HK-2 (cell line): ENCODE measurements around the gene SRSF10.
"Not testable (repeated sequence)": the region's sequence is repeated elsewhere in the genome, so short reads cannot be mapped to it uniquely, and the experiment has no call there.

ENCODE experiments used
- DNase-seq: peaks from one replicate; pipeline ENCODE4 v3.0.0-alpha.2; 2018; ENCODE audit not compliant: unreplicated experiment

SRSF10 gene

GRCh38 chr1:23979881-23980727, at the start of gene SRSF10:
SRSF10 (minus strand) TSS chr1:23980327; CDS start chr1:23980255, 72 bp downstream.
- DNase-seq = peak; percentile 98

DNA sequence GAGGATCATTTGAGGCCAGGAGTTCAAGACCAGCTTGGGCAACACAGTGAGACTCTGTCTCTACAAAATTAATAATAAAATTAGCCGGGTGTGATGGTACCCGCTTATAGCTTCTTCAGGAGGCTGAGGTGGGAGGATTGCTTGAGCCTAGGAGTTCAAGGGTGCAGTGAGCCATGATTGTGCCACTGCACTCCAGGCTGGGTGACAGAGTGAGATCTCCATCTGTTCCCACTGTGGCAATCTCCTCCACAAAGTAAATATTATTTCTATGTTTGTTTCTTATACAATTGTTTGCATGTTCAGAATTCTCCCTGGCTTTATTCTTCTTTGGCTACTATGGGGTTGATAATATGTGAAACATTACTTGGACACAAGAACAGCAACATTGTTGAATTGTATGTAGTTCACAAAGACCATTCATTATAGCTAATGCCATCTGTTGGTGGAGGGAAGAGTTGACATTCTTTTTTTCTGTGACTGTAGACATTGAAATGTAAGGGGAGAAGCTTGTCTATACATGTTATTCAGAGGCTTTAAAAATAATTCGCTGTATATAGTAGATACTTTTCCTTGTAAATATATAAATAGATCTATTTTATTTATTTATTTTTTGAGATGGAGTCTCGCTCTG, 47.8 kb upstream of the SRSF10 start:
- no peak for DNase-seq

DNA sequence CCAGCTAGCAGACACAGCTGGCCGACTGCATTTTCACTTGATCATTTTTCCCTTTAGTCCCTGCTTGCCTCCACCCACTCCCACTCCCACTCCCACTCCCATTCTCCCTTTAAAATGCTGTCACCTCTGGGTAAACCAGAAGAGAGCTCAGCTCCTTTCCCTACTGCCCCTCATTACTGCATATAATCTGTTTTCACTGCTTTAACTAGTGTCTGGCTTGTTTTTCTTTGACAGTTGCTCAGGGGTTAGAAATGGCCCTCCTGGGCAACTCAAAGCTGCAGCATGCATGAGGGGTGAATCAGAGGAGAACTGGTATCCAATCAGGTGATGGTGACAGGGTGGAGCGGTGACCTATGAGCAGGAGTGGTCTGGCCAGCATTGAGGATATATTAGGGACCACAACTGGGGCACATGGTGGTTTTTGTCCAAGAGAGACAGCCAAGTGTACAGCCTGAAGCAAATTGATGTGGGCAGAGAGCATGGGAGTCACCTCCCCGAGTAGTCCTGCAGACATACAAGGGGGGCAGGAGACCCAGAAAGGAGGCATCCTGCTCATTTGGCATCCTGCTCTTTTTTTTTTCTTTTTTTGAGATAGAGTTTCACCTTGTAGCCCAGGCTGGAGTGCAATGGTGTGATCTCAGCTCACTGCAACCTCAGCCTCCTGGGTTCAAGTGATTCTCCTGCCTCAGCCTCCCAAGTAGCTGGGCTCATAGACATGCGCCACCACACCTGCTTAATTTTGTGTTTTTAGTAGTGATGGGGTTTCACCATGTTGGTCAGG, 42.6 kb upstream of the SRSF10 start:
- peak; percentile 73 for DNase-seq

DNA sequence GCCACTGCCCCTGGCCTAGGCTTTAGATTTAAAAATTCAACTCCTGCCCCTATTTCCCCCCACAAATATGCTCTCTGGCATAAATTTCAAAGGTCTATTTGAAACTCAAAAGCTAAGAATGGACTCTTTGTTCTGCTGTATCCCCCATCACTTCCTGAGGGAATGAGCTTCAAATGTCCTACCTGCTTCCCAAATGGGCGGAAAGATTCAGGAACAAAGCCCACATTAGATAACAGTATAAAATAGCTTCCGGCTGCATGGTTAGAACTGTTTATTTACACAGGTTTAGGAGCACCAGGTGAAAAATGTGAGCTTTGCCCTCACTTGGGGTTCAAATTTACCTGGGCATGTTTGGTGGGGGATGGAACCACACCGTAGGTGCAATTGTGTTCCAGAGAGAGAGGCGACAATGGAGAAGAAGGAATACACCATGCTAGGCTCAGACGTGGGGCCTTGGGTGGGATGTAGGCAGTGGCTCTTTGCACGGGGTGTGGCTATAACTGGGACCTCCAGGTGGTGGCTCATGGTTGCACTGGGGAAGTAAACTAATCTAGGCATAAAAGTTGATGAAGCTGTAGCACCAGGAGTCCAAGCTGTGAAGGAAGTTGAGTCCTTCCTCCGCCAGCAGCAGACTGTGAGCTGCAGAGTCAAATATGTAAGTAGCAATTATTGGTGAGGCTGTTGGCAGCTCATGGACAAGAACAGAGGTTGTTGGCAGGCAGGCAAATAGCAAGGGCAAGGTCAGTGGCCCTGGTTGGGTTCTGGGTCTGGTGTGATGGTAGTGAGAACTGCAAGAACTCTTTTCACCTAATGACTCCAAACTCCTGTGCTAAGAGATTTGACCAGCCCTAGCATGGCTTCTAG, 41.5 kb upstream of the SRSF10 start:
- DNase-seq = no peak

GRCh38 chr1:24020470-24020869, 40.3 kb upstream of the SRSF10 start:
- no peak for DNase-seq

- no peak for DNase-seq
Observed at GRCh38 chr1:24020025-24020424, 39.9 kb upstream of the SRSF10 start.

DNA sequence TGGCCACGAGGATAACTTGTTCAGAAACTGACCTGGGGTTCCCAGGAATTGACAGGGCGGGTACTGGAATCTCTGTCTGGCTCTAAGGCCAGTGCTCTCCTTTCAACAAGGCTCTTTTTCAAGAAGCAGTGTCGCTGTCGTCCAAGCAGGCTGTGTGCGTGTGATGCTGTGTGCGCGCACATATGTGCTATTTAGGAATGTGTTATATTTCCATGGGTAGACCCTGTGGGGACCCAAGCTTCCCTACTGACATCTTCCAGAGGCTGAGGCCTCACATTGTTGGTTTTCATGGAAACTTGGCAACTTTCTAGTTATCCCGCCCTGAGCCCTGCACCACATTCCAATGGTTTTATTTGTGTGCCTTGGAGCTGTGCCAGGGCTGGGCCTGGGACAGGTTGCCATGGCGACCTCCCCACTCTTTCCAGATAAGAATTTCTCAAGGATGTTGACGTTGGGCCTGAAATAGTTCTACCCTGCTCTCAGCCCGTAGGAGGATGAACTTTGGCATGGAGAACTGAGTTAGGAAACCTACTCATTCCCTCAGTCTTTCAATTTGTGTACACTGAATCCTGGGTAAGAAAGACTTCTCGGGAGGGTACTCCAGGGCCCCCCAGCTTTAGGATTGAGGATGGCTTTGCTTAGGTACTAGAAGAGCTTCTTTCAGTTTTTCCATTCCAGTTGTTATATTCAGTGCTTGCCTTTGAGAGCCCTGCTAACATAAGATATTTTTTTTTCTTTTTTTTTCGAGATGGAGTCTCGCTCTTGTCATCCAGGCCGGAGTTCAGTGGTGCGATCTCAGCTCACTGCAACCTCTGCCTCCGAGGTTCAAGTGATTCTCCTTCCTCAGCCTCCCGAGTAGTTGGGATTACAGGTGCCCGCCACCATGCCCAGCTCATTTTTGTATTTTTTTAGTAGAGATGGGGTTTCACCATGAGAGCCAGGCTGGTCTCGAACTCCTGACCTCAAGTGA, 38.8 kb upstream of the SRSF10 start:
- peak; percentile 95 for DNase-seq

DNA sequence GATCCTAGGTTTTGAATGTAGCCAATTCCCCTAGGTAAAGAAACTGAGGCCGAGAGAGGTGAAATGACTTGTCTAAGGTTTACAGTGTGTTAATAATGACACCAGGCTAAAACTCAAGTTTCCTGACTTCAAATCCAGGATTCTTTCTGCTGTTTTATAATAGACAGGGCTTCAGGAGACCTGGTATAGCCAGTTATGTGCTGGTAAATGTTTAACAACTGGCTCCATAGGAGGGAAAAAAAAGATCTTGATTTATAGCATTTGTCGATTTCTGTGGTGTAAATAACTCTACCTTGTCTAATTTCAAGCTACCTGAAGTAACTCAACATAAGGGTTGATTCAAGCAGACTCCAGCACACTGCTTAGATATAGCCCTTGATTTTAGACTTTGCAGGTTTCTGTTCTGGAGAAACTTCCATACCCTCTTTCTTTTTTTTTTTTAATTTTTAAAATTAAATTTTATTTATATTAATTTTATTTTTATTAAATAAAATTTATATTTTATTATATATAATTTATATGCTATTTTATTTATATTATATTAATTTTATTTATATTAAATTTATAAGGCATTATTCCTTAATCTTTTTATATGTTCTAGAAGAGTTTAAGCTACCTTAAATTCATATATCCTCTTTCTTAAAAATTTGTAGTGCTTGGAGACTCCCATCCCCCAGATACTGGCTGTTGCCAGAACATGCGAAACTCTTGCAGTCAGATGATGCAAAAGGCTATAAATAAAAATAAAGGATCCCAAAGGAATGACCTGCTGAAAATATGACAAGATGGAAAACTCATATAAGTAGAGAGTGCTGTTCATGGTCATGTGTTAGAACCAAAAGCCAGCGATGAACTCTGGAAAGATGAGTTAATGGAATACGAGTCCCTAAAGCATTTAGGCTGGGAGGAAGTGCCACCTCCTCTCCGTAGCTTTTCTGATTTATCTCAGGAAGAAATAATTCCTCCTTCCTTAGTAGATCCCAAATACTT, 35.4 kb upstream of the SRSF10 start:
- no peak for DNase-seq

DNA sequence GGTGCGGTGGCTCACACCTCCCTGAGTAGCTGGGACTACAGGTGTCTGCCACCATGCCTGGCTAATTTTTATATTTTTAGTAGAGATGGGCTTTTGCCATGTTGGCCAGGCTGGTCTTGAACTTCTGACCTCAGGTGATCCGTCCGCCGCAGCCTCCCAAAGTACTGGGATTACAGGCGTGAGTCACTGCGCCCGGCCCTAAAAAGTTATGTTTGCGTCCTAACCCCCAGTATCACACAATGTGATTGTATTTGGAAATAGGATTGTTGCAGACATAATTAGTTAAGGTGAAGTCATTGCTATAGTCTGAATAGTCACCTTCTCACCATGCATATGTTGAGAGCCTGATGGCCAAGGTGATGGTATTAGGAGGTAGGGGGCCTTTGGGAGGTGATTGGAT, 32.8 kb upstream of the SRSF10 start:
- DNase-seq = not testable (repeated sequence)

- DNase-seq = no peak
Observed at GRCh38 chr1:24010650-24011049, 30.5 kb upstream of the SRSF10 start.

- peak; percentile 49 for DNase-seq
Observed at GRCh38 chr1:24009406-24009805, 29.3 kb upstream of the SRSF10 start.

GRCh38 chr1:24008574-24009184, 28.6 kb upstream of the SRSF10 start:
- not testable (repeated sequence) for DNase-seq

DNA sequence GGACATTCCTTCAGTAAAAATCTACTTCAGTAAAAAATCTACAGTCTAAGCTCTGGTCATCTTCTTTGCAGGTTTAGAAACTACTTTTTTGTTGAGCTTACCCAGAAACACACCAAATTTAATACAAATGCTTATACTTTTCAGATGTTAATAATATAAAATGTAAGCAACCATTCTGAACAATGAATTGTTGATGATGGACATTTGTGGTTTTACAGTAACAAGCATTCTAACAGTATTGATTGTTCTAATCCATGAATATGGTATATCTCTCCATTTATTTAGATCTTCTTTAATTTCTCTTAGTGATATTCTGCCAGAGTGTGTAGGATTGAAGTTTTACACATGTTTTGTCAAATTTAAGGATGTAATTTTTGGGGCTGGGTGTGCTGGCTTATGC, 27.0 kb upstream of the SRSF10 start:
- DNase-seq = no peak

GRCh38 chr1:24005163-24005562, 25.0 kb upstream of the SRSF10 start:
- DNase-seq = no peak

DNA sequence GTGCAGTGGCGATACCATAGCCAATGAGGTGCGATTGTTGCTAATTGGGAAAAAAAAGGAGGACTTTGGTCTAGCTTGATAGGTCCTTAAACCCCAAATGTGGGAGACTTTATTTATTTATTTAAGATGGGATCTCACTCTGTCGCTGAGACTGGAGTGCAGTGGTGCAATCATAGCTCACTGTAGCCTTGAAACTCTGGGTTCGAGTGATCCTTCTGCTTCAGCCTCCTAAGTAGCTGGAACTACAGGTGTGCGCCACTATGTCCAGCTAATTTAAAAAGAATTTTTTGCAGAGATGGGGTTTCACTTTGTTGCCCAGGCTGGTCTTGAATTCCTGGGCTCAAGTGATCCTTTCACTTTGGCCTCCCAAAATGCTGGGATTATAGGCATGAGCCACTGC, 24.0 kb upstream of the SRSF10 start:
- no peak for DNase-seq

DNA sequence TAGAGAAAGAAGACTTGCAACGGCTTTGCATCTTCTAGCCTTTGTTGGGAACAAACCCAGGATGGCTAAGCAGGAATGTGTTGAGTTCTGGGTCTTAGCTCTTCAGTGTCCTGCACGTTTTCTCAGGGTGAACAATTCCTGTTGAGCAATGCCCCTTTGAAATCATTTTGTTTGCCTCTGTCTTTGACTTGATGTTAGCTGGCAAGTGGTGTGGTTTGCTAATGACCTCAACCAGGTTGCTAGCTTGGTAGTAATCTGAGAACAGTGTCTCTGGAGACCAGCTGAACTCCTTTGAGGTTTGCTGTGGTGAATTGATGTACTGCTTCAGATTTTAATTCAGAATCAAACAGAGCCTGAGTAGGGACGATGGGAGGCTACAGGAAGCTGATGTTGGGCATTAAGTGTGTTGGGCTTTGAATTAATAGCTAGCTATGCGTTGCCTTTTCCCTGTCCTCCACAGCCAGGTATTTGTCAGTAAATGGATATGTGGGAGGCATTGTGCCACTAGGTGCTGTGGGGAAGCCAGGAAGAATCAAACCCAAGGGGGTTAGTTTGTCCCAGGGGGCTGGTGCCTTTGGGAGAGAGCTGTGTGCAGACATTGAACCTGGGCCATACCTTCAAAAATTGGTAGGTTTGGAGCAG, 23.3 kb upstream of the SRSF10 start:
- DNase-seq = no peak

DNA sequence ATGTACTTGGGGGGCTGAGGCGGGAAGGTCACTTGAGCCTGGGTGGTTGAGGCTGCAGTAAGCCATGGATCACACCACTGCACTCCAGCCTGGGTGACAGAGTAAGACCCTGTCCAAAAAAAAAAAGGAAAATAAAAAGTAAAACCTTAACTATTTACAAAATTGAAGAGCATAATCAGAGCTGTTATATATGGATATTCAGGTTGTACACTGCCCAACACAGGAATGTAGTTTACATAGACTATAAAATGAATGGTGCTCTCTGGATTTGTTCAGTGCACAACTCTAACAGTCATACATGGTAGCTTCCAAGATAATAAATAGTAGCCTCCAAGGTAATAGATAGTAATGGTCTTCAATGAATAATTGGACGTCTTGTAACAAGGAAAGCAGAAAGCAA, 22.6 kb upstream of the SRSF10 start:
- no peak for DNase-seq

GRCh38 chr1:23999156-23999671, 19.1 kb upstream of the SRSF10 start:
- no peak for DNase-seq
